A673 (cell line): Measurements from ENCODE around the gene NAV2. TPM values are rescaled to one million over a fixed set of nuclear protein-coding genes. Genes with fewer than 3 reads are reported as not detected.

Experiments
- BruUV-seq: library from RNA; stranded (reverse); fragments of 400-500 nt; replicated peaks from 2 replicates; lab custom pipeline; 2021; lab: Mats Ljungman, UMichigan
- CTCF ChIA-PET: fragments of 300-600 bp; sonication (Branson Sonifier 250); formaldehyde crosslinking; loops from one replicate; lab custom pipeline; 2022; ENCODE audit warnings: antibody characterized with exemption; lab: Charles Lee
- POLR2A ChIA-PET: fragments of 300-600 bp; sonication (Branson Sonifier 250); formaldehyde crosslinking; loops from one replicate; lab custom pipeline; 2022; ENCODE audit warnings: antibody characterized with exemption; ENCODE audit not compliant: low non-redundant PET; lab: Charles Lee
- DNase-seq: peaks from one replicate; pipeline ENCODE4 v3.0.0-alpha.2; 2015; ENCODE audit warnings: low spot score
- H3K27ac ChIP-seq: fragments of 200-600 bp; sonication (generic); 2 replicates; pipeline ENCODE4 v1.5.1; 2016; ENCODE audit warnings: mixed run types, low read depth, mild to moderate bottlenecking, mixed read lengths, antibody characterized with exemption, low read length; ENCODE audit not compliant: poor library complexity, severe bottlenecking
- H3K27me3 ChIP-seq: fragments of 200-600 bp; sonication (generic); replicated peaks from 2 replicates; pipeline ENCODE4 v1.6.1; 2017; ENCODE audit warnings: mixed run types, low read depth, mild to moderate bottlenecking, mixed read lengths, antibody characterized with exemption, low read length; ENCODE audit not compliant: insufficient read depth, poor library complexity
- H3K36me3 ChIP-seq: fragments of 200-600 bp; sonication (generic); 2 replicates; pipeline ENCODE4 v1.6.1; 2016; ENCODE audit warnings: mixed run types, mild to moderate bottlenecking, mixed read lengths, antibody characterized with exemption, low read length; ENCODE audit not compliant: insufficient read depth, poor library complexity, severe bottlenecking
- H3K4me1 ChIP-seq: fragments of 200-600 bp; sonication (generic); 2 replicates; pipeline ENCODE4 v1.6.1; 2017; ENCODE audit warnings: mixed run types, mild to moderate bottlenecking, mixed read lengths, antibody characterized with exemption, low read length; ENCODE audit not compliant: insufficient read depth, poor library complexity, severe bottlenecking
- H3K4me3 ChIP-seq: fragments of 200-600 bp; sonication (generic); 2 replicates; pipeline ENCODE4 v1.5.1; 2016; ENCODE audit warnings: low read depth, mixed run types, mild to moderate bottlenecking, mixed read lengths, low read length; ENCODE audit not compliant: poor library complexity, severe bottlenecking
- H3K9me3 ChIP-seq: fragments of 200-600 bp; sonication (generic); 2 replicates; pipeline ENCODE4 v1.6.1; 2016; ENCODE audit warnings: mixed run types, low read depth, mild to moderate bottlenecking, mixed read lengths, antibody characterized with exemption, low read length; ENCODE audit not compliant: poor library complexity, severe bottlenecking
- CTCF ChIP-seq: fragments of 300-800, 200-600 bp; sonication (generic); conservative IDR thresholded peaks from 2 replicates; pipeline ENCODE4 v1.5.1; 2017; ENCODE audit warnings: low read depth, mild to moderate bottlenecking, antibody characterized with exemption, low read length, moderate library complexity, mixed read lengths
- EZH2 ChIP-seq: fragments of 200-600 bp; sonication (generic); IDR thresholded peaks from 2 replicates; pipeline ENCODE4 v1.6.1; 2017; ENCODE audit warnings: borderline replicate concordance, low read depth, mild to moderate bottlenecking, mixed read lengths, antibody characterized with exemption, low read length; ENCODE audit not compliant: poor library complexity, severe bottlenecking
- intact Hi-C: fragments of 100-400 bp; cut with micrococcal nuclease; formaldehyde crosslinking; loops from one replicate; pipeline ENCODE4 v1.10.0; 2022; ENCODE audit not compliant: unreplicated experiment
- total RNA-seq: library from RNA; stranded (reverse); gene quantifications from 2 replicates; pipeline ENCODE4 v1.2.3, GENCODE V29; 2021

NAV2 gene
- total RNA-seq, 1 experiment from 2014 or later: not detected

DNA sequence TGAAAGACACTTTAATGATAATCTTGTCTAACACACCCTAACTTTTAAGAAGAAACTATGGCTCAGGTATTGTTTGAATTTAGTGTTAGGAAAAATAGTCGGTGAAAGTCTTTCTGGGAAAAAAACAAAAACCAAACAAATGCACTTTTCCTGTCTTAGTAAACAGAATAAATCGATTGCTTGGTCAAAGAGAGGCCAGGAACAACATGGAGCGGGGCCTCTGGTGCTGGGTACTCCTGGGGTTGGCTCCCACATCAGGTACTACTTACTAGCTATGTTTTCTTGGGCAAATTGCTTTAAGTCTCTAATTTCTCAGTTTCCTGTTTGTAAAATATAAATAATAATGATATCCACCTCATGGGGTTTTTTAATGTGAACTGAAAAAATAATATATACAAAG is 46.8 kb downstream of the NAV2 start:
- CTCF ChIA-PET: no interaction called here

DNA sequence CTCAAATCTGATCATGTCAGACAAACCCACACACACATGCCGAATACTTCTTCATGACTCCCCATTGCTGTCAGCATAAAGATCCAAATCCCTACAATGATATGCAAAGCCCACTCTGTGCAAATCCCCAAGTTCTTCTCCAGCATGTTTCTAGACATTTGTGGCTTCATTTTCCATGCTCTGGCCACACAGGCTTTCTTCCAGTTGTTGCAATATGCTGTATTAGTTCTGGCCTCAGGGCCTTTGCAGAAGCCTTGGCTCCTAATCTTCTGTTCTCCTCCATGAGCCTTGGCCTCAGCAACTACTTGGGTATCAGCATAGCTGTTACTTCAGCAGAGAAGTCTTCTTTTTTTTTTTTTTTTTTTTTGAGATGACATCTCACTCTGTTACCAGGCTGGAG is 49.6 kb downstream of the NAV2 start:
- H3K4me3 ChIP-seq: no peak overlapping the region
- POLR2A ChIA-PET: no interaction called here
- no TSS peak for BruUV-seq
- DNase-seq: no peak
- intact Hi-C loops: no loop called here
- H3K27ac ChIP-seq: no peak overlapping the region
- no peaks in the 10 kb centered on the region for H3K9me3 ChIP-seq
- no peaks in the 10 kb centered on the region for H3K36me3 ChIP-seq
- CTCF ChIA-PET: interaction anchor here (0.6 kb wide), 1 partner anchor 202 kb away, joined by 3 read pairs; no protein-coding TSS in a partner anchor
- H3K27me3 ChIP-seq: no peaks in the 10 kb centered on the region
- H3K4me1 ChIP-seq: no peaks in the 10 kb centered on the region
- no peak for TF ChIP-seq EZH2
- TF ChIP-seq CTCF: no peak

More for the DNA sequence above, 46.8 kb downstream of the NAV2 start:
- intact Hi-C loops: no loop called here
- DNase-seq: no peak
- Histone ChIP-seq H3K9me3 (no peaks in the 10 kb centered on the region), H3K4me3 (no peak overlapping the region), H3K4me1 (no peaks in the 10 kb centered on the region), H3K27ac (no peak overlapping the region), H3K36me3 (no peaks in the 10 kb centered on the region), H3K27me3 (no peaks in the 10 kb centered on the region)
- POLR2A ChIA-PET: no interaction called here
- no TSS peak for BruUV-seq
- no peak for TF ChIP-seq CTCF
- no peak for TF ChIP-seq EZH2

GRCh38 chr11:19763330-19763729 is 50.7 kb downstream of the NAV2 start:
- no peak for DNase-seq
- CTCF ChIA-PET: no interaction called here
- TF ChIP-seq CTCF (no peak), EZH2 (no peak)
- POLR2A ChIA-PET: no interaction called here
- H3K4me1 ChIP-seq: no peaks in the 10 kb centered on the region
- intact Hi-C loops: no loop called here
- no TSS peak for BruUV-seq
- H3K27me3 ChIP-seq: no peaks in the 10 kb centered on the region
- H3K27ac ChIP-seq: no peak overlapping the region
- no peaks in the 10 kb centered on the region for H3K36me3 ChIP-seq
- no peaks in the 10 kb centered on the region for H3K9me3 ChIP-seq
- no peak overlapping the region for H3K4me3 ChIP-seq
